ENCODE results near the gene MYOC.
"Not testable (repeated sequence)": the region's sequence is repeated elsewhere in the genome, so short reads cannot be mapped to it uniquely, and the experiment has no call there.

MYOC gene

DNA sequence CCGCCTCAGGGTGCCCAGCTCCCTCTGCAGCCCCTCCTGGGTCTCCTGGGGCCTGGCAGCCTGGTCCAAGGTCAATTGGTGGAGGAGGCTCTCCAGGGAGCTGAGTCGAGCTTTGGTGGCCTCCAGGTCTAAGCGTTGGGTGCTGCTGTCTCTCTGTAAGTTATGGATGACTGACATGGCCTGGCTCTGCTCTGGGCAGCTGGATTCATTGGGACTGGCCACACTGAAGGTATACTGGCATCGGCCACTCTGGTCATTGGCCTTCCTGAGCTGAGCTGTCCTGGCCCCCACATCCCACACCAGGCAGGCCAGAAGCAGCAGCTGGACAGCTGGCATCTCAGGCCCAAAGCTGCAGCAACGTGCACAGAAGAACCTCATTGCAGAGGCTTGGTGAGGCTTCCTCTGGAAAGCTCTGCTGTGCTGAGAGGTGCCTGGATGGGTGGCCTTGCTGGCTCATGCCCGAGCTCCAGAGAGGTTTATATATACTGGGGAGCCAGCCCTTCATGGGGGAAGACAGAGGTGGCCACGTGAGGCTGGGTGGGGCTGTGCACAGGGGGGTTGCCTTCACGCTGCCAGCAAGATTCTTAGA lies at the start of gene MYOC:
Gene MYOC, minus strand, starts transcription at position 455 of the 589 bp plus-strand sequence. Its CDS starts 77 bp downstream, at position 378.
- DNase-seq (ENCODE audit: low read depth, low spot score) = no peak

DNA sequence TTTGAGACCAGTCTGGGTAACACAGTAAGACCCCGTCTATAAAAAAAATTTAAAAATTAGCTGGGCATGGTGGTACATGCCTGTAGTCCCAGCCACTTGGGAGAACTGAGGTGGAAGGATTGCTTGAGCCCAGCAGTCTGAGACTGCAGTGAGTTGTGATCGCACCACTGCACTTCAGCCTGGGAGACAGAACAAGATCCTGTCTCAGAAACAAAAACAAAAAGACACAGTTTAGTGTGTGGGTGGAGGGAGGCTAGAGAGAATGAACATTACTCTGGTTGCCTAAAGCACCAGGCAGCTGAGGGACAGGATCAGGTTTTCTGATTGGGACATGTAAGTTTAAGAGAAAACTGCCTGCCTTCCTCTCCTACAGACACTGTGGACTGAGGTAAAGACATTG lies 47.0 kb upstream of the MYOC start:
- no peak for DNase-seq (ENCODE audit: low read depth, low spot score)

DNA sequence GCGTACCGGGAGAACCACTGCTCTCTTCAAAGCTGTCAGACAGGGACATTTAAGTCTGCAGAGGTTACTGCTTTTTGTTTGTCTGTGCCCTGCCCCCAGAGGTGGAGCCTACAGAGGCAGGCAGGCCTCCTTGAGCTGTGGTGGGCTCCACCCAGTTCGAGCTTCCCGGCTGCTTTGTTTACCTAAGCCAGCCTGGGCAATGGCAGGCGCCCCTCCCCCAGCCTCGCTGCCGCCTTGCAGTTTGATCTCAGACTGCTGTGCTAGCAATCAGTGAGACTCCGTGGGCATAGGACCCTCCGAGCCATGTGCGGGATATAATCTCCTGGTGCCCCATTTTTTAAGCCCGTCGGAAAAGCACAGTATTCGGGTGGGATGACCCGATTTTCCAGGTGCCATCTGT lies 43.3 kb upstream of the MYOC start:
- not testable (repeated sequence) for DNase-seq (ENCODE audit: low read depth, low spot score)

DNA sequence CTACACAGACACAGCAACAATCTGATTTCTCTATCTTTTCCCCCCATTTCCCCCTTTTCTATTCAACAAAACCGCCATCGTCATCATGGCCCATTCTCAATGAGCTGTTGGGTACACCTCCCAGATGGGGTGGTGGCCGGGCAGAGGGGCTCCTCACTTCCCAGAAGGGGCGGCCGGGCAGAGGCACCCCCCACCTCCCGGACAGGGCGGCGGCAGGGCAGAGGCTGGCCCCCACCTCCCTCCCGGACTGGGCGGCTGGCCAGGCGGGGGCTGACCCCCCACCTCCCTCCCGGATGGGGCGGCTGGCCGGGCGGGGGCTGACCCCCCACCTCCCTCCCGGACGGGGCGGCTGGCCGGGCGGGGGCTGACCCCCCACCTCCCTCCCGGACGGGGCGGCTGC lies 41.1 kb upstream of the MYOC start:
- DNase-seq (ENCODE audit: low read depth, low spot score) = not testable (repeated sequence)

DNA sequence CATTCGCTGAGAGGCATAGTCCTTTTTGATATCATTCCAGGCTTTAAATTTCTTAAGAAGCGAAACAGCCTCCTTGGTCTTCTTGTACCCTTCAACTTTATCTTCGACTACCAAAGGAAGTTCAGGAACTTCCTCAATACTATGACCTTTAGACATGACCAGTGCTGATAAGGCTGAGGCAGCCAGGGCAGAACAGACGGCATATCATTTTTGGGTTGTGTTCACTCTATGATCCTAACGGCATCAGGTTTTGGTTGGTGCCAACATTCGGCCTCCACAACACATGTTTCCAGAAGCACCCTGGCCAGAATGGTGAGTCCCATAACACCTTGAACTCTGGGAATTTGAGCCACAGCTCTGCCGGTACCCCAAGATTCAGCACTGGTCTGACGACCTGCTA lies 31.4 kb upstream of the MYOC start:
- no peak for DNase-seq (ENCODE audit: low read depth, low spot score)

DNA sequence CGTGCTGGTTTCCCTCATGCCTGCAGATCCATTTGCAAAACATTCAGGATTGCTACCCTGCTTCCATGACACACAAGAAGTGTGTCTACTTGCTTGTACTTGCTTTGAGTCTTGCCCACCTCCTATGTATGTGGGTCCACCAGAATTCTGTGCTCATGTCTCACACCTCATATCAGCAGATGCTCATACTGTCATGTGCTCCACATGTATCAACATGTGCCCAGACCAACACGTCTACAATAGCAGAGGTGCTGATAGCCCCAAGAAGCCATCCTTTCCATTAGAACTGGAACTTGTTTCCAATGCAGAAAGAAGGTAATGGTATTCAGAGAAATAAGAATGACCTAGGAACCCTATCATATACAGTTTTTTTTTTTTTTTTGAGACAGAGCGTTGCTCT lies 27.9 kb upstream of the MYOC start:
- no peak for DNase-seq (ENCODE audit: low read depth, low spot score)

DNA sequence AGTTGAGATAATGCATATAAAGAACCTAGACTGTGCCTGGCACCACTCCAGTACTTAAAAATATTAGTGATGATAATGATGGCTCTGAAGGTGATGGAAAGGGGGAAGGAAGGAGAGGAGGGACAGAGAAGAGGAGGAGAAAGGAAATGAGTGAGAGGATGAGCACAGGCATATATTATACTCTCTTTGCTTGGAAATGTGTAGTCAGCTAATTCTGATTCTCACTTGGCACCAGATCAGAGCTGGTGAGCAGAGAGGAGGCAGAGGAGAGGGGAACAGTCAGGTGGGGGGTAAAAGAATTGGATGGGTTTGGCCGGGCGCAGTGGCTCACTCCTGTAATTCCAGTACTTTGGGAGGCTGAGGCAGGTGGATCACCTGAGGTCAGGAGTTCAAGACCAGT lies 24.3 kb upstream of the MYOC start:
- no peak for DNase-seq (ENCODE audit: low read depth, low spot score)

DNA sequence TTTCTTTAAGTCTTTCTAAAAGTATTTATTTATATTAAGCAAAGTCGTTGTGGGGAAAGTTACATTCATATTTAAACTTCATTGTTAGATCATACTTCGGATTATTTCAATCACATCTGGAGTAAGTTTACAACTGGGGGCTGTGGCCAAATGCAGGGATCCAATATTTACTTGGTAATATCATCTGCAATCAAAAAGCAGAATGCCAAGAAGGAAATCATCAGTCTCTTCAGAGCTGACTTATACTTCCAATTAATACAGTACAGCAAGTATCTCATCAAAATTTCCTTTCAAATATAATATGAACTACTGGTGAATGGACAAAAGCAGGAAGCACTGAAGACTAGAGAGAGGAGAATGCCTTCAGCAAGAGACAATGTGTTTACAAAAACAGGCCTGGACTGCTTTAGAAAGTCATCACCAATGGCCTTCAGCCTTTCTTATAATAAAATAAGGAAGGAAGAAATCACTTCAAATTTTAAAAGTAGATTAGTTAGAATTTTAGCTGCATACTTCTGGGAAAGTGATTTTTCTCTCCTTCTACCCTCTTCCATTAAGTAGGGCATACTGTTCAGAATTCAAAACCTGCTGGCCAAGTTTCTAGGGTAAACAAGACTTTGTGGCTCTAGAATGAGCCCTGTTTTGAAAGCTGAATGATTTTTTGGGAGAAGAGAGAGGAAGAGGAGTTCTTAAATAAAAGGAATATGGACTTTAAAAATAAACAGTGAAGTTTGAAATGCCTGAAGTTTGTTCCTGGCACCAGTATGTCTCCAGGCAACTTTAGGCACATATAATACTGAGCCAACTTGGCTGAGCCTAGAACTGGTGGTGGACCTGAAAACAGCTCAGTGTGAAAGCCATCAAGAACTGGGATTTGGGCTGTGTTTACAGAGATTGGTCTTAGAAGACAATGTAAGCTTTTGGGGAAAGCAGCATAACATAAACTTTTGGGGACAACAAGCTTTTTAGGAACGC lies 22.2 kb upstream of the MYOC start:
- DNase-seq (ENCODE audit: low read depth, low spot score) = no peak

DNA sequence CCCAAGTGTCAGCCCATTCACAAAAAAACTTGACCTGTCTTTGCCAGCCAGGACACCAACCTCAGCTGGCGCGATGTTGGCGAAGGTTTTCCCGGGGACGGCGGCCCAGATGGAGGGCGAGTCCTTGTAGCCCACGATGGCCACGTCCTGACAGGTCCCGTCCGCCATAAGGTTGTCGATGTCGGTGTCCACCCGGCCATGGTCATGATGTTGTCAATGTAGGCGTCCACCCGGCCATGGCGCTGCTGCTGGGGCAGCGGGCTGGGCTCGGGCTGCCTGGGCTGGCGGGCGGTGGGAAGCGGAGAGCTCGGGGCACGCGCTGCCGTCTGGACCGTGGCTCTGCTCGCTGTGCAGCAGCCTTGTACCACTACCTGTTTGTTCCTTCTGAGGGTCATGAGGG lies 18.3 kb upstream of the MYOC start:
- DNase-seq (ENCODE audit: low read depth, low spot score) = no peak

DNA sequence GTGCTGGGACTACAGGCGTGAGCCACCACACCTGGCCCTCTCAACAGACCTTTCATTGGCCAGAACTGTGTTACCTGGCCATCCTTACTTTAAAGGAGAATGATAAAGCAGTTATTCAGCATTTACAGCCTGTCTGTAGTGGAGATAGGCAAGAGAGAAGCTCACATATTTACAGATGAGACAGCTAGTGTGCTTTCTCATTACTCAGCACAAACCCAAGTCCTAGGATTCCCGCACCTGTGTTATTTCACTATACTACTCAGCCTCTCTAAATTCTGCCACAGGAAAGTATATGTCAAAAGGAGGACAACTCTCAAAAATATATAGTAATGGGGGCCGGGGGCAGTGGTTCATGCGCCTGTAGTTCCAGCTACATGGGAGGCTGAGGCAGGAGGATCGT lies 15.9 kb upstream of the MYOC start:
- DNase-seq (ENCODE audit: low read depth, low spot score) = no peak

DNA sequence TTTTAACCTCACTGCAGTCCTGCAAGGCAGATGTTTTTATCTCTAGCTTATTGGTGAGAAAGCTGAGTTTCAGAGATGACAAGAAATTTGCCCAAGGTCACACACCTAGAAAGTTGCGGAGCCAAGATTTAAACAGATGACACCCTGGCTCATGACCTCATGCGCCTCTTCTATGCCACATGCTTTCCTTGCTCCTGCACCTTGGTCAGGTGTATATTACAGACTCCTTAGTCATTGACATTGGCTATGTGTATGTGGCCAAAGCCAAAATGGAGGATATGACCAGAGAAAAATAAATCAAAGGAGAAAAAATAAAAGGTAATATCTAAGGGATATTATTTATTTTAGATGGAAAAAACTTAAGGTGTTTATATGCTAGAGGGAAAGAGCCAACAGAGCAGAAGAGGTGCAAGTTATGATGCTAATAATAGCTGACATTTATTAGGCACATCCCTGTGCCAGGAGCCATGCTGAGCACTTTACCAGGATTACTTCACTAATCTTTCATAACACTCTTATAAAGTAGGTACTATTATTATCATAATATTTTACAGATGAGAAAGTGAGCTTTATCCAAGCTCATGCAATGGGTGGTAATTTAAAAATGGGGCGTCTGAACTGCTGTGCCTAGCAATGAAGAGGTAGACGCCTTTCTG lies 13.8 kb upstream of the MYOC start:
- no peak for DNase-seq (ENCODE audit: low read depth, low spot score)

DNA sequence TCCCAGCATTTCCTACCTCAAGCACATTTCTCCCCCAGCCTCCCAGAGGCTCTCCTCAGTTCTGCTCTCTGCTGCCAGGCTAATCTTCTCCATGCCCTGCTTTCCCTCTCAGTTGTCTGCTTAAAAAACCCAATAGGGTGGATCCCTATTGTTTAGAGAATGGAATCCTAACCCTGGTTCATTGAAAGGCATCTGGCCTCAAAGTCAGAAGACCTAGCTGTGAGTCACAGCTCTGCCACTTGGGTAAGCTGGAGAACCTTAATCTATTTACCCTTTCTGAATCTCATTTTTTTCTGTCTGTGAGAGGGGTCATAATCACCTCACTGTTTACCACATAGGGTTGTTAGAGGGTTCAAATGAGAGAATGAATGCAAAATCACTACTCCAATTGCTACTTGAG lies 12.5 kb upstream of the MYOC start:
- DNase-seq (ENCODE audit: low read depth, low spot score) = no peak

DNA sequence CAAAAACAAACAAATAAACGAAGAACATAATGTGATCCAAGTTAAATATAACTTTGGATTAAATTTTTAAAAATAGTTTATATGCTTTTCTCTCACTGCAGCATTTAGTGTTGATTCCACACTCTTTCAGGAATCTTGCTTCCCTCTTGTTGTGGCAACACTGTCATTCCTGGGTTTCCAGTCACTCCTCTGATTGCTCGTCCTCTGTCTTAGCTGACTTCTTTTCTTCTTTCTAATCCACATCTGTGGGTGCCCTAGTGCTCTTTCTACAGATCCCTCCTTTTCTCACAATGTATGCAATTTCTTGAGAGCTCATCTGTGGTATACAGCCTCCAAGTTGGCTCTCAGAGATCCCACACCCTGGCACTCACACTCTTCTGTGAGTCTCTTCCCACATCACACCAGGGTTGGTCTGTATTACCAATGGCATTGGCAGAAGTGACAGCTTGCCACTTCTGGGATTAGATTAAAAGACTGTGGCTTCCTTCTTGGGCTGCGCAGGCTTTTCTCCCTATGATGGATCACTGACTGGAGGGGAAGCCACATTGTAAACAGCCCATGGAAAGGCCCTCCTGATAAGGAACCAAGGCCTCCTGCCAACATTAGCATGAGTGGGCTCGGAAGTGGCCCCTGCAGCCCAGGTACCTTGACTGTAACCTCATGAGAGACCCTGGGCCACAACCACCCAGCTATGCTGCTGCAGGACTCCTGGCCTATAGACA lies 11.5 kb upstream of the MYOC start:
- DNase-seq (ENCODE audit: low read depth, low spot score) = no peak

DNA sequence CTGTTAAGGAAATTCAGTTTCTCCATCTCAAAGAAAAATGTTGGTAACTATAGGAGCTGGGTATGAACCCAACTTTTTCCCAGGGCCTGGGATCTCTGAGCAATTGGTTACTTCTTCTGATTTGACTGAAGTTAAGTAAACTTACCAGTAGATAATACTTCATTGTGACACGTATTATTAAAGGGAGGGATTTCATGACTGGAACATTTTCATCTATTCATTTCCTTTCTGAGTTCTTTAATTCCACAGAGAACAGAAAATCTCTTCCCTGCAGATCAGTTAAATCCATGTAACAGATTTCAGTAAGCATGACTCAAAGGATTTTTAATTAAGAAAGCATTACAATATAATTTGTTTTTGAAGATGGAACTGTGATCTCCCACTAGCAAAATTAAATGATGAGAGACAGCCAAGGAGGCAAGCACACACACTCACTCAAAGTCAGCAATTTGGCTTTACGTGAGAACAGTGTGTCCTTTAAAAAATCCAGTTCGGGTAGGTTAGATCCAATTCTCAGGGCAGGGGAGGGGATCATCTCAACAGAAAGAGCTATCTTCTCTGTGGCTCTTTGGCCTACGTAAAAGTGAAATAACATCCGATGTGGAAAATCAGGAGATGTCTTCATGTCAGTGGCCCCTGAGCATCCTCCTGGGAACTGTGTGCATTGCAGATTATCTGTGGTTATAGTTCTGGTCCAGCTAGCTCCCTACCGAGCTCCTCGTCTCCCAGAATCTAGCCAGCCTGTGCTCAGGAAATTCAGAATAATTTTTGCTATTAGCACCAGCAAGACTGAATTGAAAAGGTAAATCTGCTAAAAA lies 10.8 kb upstream of the MYOC start:
- DNase-seq (ENCODE audit: low read depth, low spot score) = no peak

DNA sequence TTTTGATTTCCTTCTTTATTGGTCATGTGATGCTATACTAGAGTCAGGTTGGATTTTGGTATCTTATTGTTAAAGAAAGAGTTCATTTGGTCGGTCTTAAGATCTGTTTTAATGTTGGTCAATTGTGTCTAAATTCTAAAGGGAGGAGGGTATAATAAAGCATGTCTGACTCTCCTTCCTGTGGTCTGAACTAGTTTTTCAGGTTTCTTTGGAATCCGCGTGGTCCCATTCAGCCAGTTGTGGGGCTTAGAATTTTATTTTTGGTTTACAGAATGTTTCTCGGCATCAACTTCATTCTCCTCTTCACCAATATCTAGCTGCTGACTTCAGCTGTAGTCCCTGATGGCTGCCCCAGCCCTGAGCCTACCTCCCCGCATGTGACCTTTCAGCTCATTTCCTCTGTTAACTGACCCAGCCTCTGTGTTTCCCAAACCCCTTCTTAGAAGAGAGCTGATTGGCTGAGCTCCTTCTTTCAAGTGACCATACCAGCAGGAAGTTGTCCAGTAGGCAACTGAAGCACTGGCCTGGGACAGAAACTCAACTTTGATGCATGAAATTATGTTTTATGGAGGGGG lies 8.7 kb upstream of the MYOC start:
- DNase-seq (ENCODE audit: low read depth, low spot score) = no peak

DNA sequence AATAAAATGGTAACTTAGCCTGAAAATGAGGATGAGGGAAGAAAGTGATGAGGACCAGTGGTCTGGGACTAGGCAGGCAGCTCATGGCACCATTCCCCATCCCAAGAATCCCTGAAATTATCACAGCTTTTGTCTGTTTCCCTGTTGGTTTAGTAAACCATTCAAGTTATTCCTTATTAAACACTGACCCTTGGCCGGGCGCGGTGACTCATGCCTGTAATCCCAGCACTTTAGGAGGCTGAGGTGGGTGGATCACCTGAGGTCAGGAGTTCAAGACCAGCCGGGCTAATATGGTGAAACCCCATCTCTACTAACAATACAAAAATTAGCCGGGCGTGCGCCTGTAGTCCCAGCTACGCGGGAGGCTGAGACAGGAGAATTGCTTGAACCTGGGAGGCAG lies 3.7 kb upstream of the MYOC start:
- not testable (repeated sequence) for DNase-seq (ENCODE audit: low read depth, low spot score)

DNA sequence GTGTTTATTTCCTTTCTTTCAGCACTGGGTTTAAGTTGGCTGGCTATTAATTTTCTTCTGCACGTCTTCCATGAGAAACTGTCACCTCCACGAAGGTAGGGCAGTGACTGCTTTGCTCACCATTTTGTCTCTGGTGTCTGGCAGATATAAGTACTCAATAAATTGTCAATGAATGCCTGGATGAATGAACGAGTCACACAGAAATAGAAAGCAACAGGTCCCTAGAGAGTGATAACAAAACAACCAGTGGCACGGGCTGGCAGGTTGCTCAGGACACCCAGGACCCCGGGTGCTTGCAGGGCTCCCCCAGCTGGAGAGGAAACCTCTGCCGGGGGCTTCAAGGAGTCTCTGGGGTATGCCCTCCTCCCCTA lies 3.2 kb upstream of the MYOC start:
- DNase-seq (ENCODE audit: low read depth, low spot score) = no peak

DNA sequence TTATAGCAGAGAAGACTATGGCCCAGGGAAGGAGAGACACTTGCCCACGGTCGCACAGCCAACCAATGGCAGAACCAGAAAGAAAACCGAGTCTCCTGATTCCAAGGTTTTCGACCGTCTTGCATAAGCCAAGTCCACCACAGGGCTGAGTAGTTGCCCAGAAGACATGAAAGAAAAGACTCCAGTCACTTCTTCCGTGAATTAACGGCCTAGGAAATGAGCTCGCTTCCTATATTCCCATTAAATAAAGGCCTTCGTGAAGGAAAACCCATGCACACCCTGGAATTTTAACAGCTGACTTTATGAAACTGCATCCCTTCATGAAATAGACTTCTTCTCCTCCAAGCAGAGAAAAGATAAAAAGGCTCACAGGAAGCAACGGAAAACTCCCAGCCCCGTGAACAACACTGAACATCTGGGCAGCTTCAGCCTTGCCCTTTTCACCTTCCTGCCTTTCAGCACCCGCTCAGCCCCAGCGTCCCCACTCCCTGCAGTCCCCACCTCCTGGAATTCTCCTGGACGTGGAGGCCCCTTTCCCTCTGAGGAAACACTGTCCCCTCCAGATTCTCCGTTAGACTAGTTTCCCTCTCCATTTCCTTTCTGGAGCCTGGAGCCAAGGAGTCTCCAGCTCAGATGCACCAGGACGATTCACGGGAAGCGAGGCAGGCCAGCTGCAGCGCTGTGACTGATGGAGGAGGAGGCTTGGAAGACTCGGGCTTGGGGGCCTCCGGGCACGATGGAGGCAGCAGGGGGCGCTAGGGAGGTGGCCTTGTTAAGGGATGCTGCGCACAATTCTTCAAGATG lies 2.7 kb upstream of the MYOC start:
- peak; percentile 40 for DNase-seq (ENCODE audit: low read depth, low spot score)

DNA sequence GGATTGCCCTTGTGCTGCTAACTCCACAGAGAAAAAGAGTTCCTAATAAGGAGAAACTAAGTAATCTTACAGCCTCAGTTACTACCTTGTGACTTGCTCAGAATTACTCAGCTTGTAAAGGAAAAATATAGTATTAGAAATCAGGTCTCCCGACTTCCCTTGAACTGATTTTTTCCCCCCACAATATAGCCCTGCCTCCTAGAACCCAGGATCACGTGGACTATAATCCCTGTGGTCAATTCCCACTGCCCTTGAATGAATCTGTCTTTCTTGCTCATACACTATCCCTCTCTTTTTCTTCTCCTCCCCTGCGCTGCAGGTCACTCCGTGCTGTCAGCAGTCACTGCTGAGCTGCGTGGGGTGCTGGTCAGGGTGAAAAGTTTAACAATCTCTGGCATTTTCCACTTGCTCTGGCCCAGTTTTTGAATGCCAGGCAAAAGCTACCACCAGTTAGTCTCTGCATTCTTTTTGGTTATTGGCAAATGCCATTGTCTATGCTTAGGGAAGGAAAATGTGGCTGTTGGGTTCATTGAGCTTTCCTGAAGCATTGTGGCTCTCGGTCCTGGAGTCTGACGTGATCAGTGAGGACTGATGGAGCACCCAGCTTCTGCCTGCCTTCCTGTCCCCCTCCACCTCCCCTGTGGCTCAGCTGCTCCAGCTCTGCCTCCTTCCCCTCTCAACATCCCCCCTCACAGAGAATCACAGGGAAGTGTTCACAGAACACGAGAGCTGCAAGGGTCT lies 1.9 kb upstream of the MYOC start:
- no peak for DNase-seq (ENCODE audit: low read depth, low spot score)

Measured in activated CD4-positive, CD25-positive, alpha-beta regulatory T cell treated with anti-CD3 and anti-CD28 coated beads, Interleukin-2, amount 50 U/mL, for 16 hours (primary cell).